ENCODE measurements around the gene BBX. TPM values are rescaled to one million over a fixed set of nuclear protein-coding genes. Genes with fewer than 3 reads are reported as not detected.

BBX gene
- total and polyA plus RNA-seq, 9 donors, result 21.7 to 51.3 (median 41.5) TPM

DNA sequence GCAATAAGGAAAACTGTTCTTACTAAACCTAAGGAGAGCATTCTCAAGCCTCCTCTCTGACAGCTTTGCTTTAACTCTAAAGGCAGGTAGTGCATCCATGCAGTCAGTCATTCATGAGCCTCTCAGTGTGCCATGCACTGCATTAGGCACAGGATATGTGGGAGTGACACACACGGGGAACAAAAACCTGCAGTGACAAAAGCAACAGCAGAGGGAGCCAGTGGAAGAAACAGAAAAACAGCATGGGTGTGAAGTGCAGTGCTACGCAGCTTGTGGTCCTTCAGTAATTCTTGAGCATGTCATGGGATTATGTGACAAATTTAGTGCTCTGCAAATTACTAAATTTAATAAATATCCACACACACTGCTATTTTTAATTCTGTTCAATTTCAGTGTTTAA, 230.7 kb downstream of the BBX start:
- 17% methylated on average over 1 of the region's 2 CpGs for WGBS (ENCODE audit: insufficient coverage)
- Histone ChIP-seq H3K27me3 (ENCODE audit: control insufficient read depth, insufficient read depth, low read length) (no peaks in the 10 kb centered on the region), H3K4me1 (ENCODE audit: control insufficient read depth, insufficient read depth, low read length) (no peaks in the 10 kb centered on the region), H3K4me3 (ENCODE audit: low read length) (no peak overlapping the region), H3K27ac (ENCODE audit: low read length) (no peak overlapping the region), H3K9me3 (replicated peaks; ENCODE audit: control insufficient read depth, low read depth, low read length) (no peaks in the 10 kb centered on the region), H3K36me3 (ENCODE audit: control insufficient read depth, insufficient read depth, low read length) (no peaks in the 10 kb centered on the region)
- peak; percentile 47 for DNase-seq

DNA sequence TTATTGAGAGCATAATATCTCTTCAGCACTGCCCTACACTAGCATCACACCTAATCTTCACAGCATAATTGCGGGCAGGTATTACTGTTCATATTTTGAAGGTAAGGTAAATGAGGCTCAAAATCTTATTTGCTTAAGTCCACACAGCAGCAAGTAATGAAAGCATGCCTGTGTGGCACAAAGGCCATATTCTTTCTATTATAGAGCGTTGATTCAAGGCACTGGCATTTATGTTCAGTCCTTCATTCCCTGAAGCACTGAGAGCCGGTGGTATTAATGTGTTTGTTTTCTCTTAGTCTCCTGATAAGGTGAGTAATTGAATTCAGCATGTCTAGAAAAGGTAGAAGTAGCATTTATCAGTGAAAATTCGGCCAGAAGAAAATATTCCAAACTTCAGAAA, 231.2 kb downstream of the BBX start:
- Histone ChIP-seq H3K9me3 (replicated peaks; ENCODE audit: control insufficient read depth, low read depth, low read length) (no peaks in the 10 kb centered on the region), H3K4me3 (ENCODE audit: low read length) (no peak overlapping the region), H3K27ac (ENCODE audit: low read length) (no peak overlapping the region), H3K4me1 (ENCODE audit: control insufficient read depth, insufficient read depth, low read length) (no peaks in the 10 kb centered on the region), H3K36me3 (ENCODE audit: control insufficient read depth, insufficient read depth, low read length) (no peaks in the 10 kb centered on the region), H3K27me3 (ENCODE audit: control insufficient read depth, insufficient read depth, low read length) (no peaks in the 10 kb centered on the region)
- no peak for DNase-seq
- WGBS (ENCODE audit: insufficient coverage), result 100% methylated on average over 1 of the region's 4 CpGs

DNA sequence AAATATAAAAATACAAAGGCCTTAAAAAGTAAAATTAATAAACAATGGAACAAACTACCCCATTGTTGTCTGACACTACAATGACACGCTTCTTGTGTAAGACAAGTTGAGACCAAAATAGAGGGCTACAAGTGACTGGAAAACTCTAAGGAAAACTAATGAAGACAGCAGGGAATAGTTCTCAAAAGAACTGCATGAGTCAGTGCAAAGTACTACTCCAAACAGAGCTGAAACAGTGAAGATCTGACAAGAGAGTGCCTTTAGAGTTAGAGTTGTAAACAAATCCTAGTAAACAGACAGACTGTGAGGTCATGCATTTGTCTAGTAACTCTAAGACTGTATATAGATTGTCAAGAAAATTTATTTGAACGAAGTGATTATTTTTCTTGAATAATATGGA, 233.9 kb downstream of the BBX start:
- Histone ChIP-seq H3K27ac (ENCODE audit: low read length) (no peak overlapping the region), H3K36me3 (ENCODE audit: control insufficient read depth, insufficient read depth, low read length) (peaks cover 2% of the 10 kb centered on the region), H3K4me3 (ENCODE audit: low read length) (no peak overlapping the region), H3K27me3 (ENCODE audit: control insufficient read depth, insufficient read depth, low read length) (no peaks in the 10 kb centered on the region), H3K4me1 (ENCODE audit: control insufficient read depth, insufficient read depth, low read length) (no peaks in the 10 kb centered on the region), H3K9me3 (replicated peaks; ENCODE audit: control insufficient read depth, low read depth, low read length) (no peaks in the 10 kb centered on the region)
- no CpG with 5 or more reads among the region's 2 CpGs for WGBS (ENCODE audit: insufficient coverage)
- DNase-seq, result no peak

- H3K27me3 ChIP-seq (ENCODE audit: control insufficient read depth, insufficient read depth, low read length), result no peaks in the 10 kb centered on the region
- H3K27ac ChIP-seq (ENCODE audit: low read length), result no peak overlapping the region
- no peak for DNase-seq
- peaks cover 2% of the 10 kb centered on the region for H3K36me3 ChIP-seq (ENCODE audit: control insufficient read depth, insufficient read depth, low read length)
- no peak overlapping the region for H3K4me3 ChIP-seq (ENCODE audit: low read length)
- no CpG with 5 or more reads among the region's 2 CpGs for WGBS (ENCODE audit: insufficient coverage)
- H3K4me1 ChIP-seq (ENCODE audit: control insufficient read depth, insufficient read depth, low read length), result no peaks in the 10 kb centered on the region
- H3K9me3 ChIP-seq (replicated peaks; ENCODE audit: control insufficient read depth, low read depth, low read length), result no peaks in the 10 kb centered on the region
These were observed 234.4 kb downstream of the BBX start for GRCh38 chr3:107757140-107757539.

DNA sequence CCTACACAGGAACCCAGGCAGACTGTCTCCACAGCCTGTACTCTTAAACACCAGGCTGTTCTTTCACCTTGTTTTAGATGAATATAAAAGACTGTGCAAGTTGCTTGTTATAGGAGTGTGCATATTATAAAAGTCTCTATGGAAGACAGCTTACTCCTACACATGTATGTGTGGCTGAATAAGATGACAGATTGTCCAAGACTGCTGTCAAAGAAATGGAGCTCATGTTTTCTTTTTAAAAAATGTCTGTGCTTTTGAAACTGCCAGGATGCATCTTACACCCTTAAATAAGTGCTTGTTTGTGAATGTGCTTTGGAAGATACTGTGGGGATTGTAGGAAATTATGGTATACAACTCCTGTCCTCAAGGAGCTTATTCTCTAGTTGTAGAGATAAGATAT, 237.4 kb downstream of the BBX start:
- DNase-seq, result no peak
- H3K9me3 ChIP-seq (replicated peaks; ENCODE audit: control insufficient read depth, low read depth, low read length), result no peaks in the 10 kb centered on the region
- H3K4me1 ChIP-seq (ENCODE audit: control insufficient read depth, insufficient read depth, low read length), result no peaks in the 10 kb centered on the region
- no peaks in the 10 kb centered on the region for H3K27me3 ChIP-seq (ENCODE audit: control insufficient read depth, insufficient read depth, low read length)
- H3K36me3 ChIP-seq (ENCODE audit: control insufficient read depth, insufficient read depth, low read length), result peaks cover 3% of the 10 kb centered on the region
- no peak overlapping the region for H3K27ac ChIP-seq (ENCODE audit: low read length)
- H3K4me3 ChIP-seq (ENCODE audit: low read length), result no peak overlapping the region

GRCh38 chr3:107761391-107761790, 238.6 kb downstream of the BBX start:
- no peaks in the 10 kb centered on the region for H3K27me3 ChIP-seq (ENCODE audit: control insufficient read depth, insufficient read depth, low read length)
- H3K4me1 ChIP-seq (ENCODE audit: control insufficient read depth, insufficient read depth, low read length), result no peaks in the 10 kb centered on the region
- peaks cover 5% of the 10 kb centered on the region for H3K36me3 ChIP-seq (ENCODE audit: control insufficient read depth, insufficient read depth, low read length)
- H3K27ac ChIP-seq (ENCODE audit: low read length), result no peak overlapping the region
- DNase-seq, result no peak
- WGBS (ENCODE audit: insufficient coverage), result 67% methylated on average over 2 of the region's 2 CpGs
- H3K4me3 ChIP-seq (ENCODE audit: low read length), result no peak overlapping the region
- no peaks in the 10 kb centered on the region for H3K9me3 ChIP-seq (replicated peaks; ENCODE audit: control insufficient read depth, low read depth, low read length)

DNA sequence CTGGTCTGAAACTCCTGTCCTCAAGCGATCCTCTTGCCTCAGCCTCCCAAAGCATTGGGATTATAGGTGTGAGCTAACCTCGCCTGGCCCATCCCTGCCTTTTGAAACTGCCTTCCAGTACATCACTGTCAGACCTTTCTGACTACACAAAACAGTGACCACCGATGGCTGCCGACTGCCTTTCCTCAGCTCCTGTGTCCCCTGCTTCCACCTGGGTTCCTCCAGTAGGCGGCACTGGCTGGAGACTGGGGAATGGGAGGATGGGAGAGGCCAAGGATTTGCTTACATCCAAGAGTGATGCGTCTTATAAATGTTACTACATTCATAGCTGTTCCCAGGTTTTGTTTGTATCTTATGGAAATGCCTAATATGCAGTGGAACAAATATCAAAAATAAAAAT, 242.8 kb downstream of the BBX start:
- no CpG with 5 or more reads among the region's 6 CpGs for WGBS (ENCODE audit: insufficient coverage)
- Histone ChIP-seq H3K4me1 (ENCODE audit: control insufficient read depth, insufficient read depth, low read length) (peaks cover 4% of the 10 kb centered on the region), H3K27ac (ENCODE audit: low read length) (no peak overlapping the region), H3K27me3 (ENCODE audit: control insufficient read depth, insufficient read depth, low read length) (no peaks in the 10 kb centered on the region), H3K9me3 (replicated peaks; ENCODE audit: control insufficient read depth, low read depth, low read length) (no peaks in the 10 kb centered on the region), H3K36me3 (ENCODE audit: control insufficient read depth, insufficient read depth, low read length) (peaks cover 5% of the 10 kb centered on the region), H3K4me3 (ENCODE audit: low read length) (no peak overlapping the region)
- DNase-seq, result no peak

DNA sequence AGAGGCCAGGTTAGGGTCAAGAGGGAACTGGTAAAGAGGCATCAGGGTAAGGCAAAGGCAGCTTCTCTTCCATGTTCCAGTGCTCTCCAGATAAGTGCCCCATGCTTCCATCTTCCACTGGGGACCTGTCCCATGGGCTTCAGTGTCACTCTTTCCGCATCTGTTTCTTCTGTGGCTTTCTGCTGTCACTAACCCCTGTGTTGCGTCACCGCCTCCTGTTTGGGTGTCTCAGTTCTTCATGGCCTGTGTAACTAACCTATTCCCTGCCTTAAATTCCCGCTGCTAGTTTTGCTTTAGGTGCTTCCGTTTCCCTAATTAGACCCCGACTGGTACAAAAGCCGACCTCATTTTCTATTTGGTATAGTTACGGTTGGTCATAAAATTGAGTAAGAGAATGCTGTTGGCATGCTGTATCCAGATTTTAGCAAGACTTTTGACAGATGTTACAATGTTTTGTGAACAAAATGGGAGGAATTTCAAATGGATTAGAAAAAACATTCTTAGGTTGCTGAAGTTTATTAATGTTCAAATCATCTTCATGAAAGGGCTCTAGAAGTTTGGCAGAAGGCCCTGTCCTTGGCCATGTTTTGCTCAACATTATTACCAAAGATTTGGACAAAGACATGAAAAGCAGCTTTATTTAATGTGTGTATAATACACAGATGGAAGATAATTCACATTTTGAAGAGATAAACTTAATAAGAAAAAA, 245.3 kb downstream of the BBX start:
- Histone ChIP-seq H3K36me3 (ENCODE audit: control insufficient read depth, insufficient read depth, low read length) (peaks cover 3% of the 10 kb centered on the region), H3K4me1 (ENCODE audit: control insufficient read depth, insufficient read depth, low read length) (peaks cover 4% of the 10 kb centered on the region), H3K27ac (ENCODE audit: low read length) (no peak overlapping the region), H3K27me3 (ENCODE audit: control insufficient read depth, insufficient read depth, low read length) (no peaks in the 10 kb centered on the region), H3K4me3 (ENCODE audit: low read length) (no peak overlapping the region), H3K9me3 (replicated peaks; ENCODE audit: control insufficient read depth, low read depth, low read length) (no peaks in the 10 kb centered on the region)
- DNase-seq, result peak; percentile 50
- 70% methylated on average over 3 of the region's 8 CpGs for WGBS (ENCODE audit: insufficient coverage)

DNA sequence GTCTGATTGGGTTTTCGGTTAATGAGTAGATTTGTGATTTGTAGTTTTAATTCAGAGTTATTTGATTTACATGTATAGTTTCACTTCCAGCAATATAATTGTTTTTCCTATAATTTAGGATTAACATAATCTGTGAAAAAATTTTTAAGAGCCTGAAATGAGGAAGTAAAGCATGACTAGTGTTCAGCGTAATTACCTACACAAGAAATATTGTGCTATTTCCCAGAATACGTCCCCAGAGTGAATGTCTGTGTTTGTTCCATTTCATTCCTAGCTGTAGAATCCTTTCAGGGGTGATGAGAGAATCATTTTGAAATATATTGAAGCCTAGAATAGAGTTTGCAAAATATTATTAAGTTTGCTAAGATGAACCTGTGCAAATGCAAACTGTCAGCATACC, 247.1 kb downstream of the BBX start:
- H3K27me3 ChIP-seq (ENCODE audit: control insufficient read depth, insufficient read depth, low read length), result no peaks in the 10 kb centered on the region
- H3K9me3 ChIP-seq (replicated peaks; ENCODE audit: control insufficient read depth, low read depth, low read length), result no peaks in the 10 kb centered on the region
- no peak overlapping the region for H3K27ac ChIP-seq (ENCODE audit: low read length)
- peaks cover 9% of the 10 kb centered on the region for H3K36me3 ChIP-seq (ENCODE audit: control insufficient read depth, insufficient read depth, low read length)
- H3K4me3 ChIP-seq (ENCODE audit: low read length), result no peak overlapping the region
- H3K4me1 ChIP-seq (ENCODE audit: control insufficient read depth, insufficient read depth, low read length), result peaks cover 4% of the 10 kb centered on the region
- WGBS (ENCODE audit: insufficient coverage), result no CpG with 5 or more reads among the region's 3 CpGs
- no peak for DNase-seq

GRCh38 chr3:107772016-107772415, 249.3 kb downstream of the BBX start:
- Histone ChIP-seq H3K27ac (ENCODE audit: low read length) (no peak overlapping the region), H3K4me1 (ENCODE audit: control insufficient read depth, insufficient read depth, low read length) (peaks cover 4% of the 10 kb centered on the region), H3K36me3 (ENCODE audit: control insufficient read depth, insufficient read depth, low read length) (peaks cover 8% of the 10 kb centered on the region), H3K4me3 (ENCODE audit: low read length) (no peak overlapping the region), H3K9me3 (replicated peaks; ENCODE audit: control insufficient read depth, low read depth, low read length) (no peaks in the 10 kb centered on the region), H3K27me3 (ENCODE audit: control insufficient read depth, insufficient read depth, low read length) (no peaks in the 10 kb centered on the region)
- WGBS (ENCODE audit: insufficient coverage), result 73% methylated on average over 2 of the region's 6 CpGs
- no peak for DNase-seq

GRCh38 chr3:107775974-107776373, 253.2 kb downstream of the BBX start:
- Histone ChIP-seq H3K9me3 (replicated peaks; ENCODE audit: control insufficient read depth, low read depth, low read length) (no peaks in the 10 kb centered on the region), H3K36me3 (ENCODE audit: control insufficient read depth, insufficient read depth, low read length) (peaks cover 18% of the 10 kb centered on the region), H3K27ac (ENCODE audit: low read length) (no peak overlapping the region), H3K27me3 (ENCODE audit: control insufficient read depth, insufficient read depth, low read length) (no peaks in the 10 kb centered on the region), H3K4me1 (ENCODE audit: control insufficient read depth, insufficient read depth, low read length) (no peaks in the 10 kb centered on the region), H3K4me3 (ENCODE audit: low read length) (no peak overlapping the region)
- no peak for DNase-seq
- WGBS (ENCODE audit: insufficient coverage), result no CpG with 5 or more reads among the region's 1 CpG

All from muscle of leg (tissue), 11 donors.